ENCODE results near the gene EPSTI1.
"Not testable (repeated sequence)": the region's sequence is repeated elsewhere in the genome, so short reads cannot be mapped to it uniquely, and the experiment has no call there.

Gene EPSTI1

GRCh38 chr13:42873081-42873480, 119.0 kb downstream of the EPSTI1 start:
- no peaks in the 10 kb centered on the region for H3K9me3 ChIP-seq
- no peaks in the 10 kb centered on the region for H3K4me1 ChIP-seq (ENCODE audit: control insufficient read depth in 1 of 2, insufficient read depth in 1 of 2, low read depth in 1 of 2, low read length in 1 of 2)
- no peak overlapping the region for H3K27ac ChIP-seq
- no peak for TF ChIP-seq CTCF (IDR thresholded peaks at IDR 0.05)
- H3K4me3 ChIP-seq (ENCODE audit: low read depth in 1 of 2, low read length in 1 of 2): no peak overlapping the region
- no peaks in the 10 kb centered on the region for H3K27me3 ChIP-seq
- H3K36me3 ChIP-seq: no peaks in the 10 kb centered on the region

- Histone ChIP-seq H3K27me3 (no peaks in the 10 kb centered on the region), H3K9me3 (no peaks in the 10 kb centered on the region), H3K4me1 (ENCODE audit: control insufficient read depth in 1 of 2, insufficient read depth in 1 of 2, low read depth in 1 of 2, low read length in 1 of 2) (no peaks in the 10 kb centered on the region), H3K36me3 (no peaks in the 10 kb centered on the region), H3K27ac (no peak overlapping the region), H3K4me3 (ENCODE audit: low read depth in 1 of 2, low read length in 1 of 2) (no peak overlapping the region)
- TF ChIP-seq CTCF (IDR thresholded peaks at IDR 0.05): no peak
Observed at GRCh38 chr13:42867232-42867631, 124.8 kb downstream of the EPSTI1 start.

- Histone ChIP-seq H3K4me3 (ENCODE audit: low read depth in 1 of 2, low read length in 1 of 2) (no peak overlapping the region), H3K27me3 (no peaks in the 10 kb centered on the region), H3K27ac (no peak overlapping the region), H3K9me3 (no peaks in the 10 kb centered on the region), H3K36me3 (no peaks in the 10 kb centered on the region), H3K4me1 (ENCODE audit: control insufficient read depth in 1 of 2, insufficient read depth in 1 of 2, low read depth in 1 of 2, low read length in 1 of 2) (no peaks in the 10 kb centered on the region)
- TF ChIP-seq CTCF (IDR thresholded peaks at IDR 0.05): no peak
Observed at GRCh38 chr13:42865768-42866102, 126.3 kb downstream of the EPSTI1 start.

GRCh38 chr13:42864952-42865767, 126.9 kb downstream of the EPSTI1 start:
- H3K9me3 ChIP-seq: no peaks in the 10 kb centered on the region
- no peaks in the 10 kb centered on the region for H3K36me3 ChIP-seq
- H3K27me3 ChIP-seq: no peaks in the 10 kb centered on the region
- TF ChIP-seq CTCF (IDR thresholded peaks at IDR 0.05): no peak
- no peaks in the 10 kb centered on the region for H3K4me1 ChIP-seq (ENCODE audit: control insufficient read depth in 1 of 2, insufficient read depth in 1 of 2, low read depth in 1 of 2, low read length in 1 of 2)
- H3K27ac ChIP-seq: no peak overlapping the region
- no peak overlapping the region for H3K4me3 ChIP-seq (ENCODE audit: low read depth in 1 of 2, low read length in 1 of 2)

- not testable (repeated sequence) for H3K27ac ChIP-seq; H3K4me3 ChIP-seq (ENCODE audit: low read depth in 1 of 2, low read length in 1 of 2); H3K36me3 ChIP-seq; H3K9me3 ChIP-seq; H3K27me3 ChIP-seq; H3K4me1 ChIP-seq (ENCODE audit: control insufficient read depth in 1 of 2, insufficient read depth in 1 of 2, low read depth in 1 of 2, low read length in 1 of 2)
Observed at GRCh38 chr13:42862370-42862769, 129.7 kb downstream of the EPSTI1 start.

- Histone ChIP-seq H3K36me3 (no peaks in the 10 kb centered on the region), H3K27ac (no peak overlapping the region), H3K27me3 (no peaks in the 10 kb centered on the region), H3K4me1 (ENCODE audit: control insufficient read depth in 1 of 2, insufficient read depth in 1 of 2, low read depth in 1 of 2, low read length in 1 of 2) (no peaks in the 10 kb centered on the region), H3K4me3 (ENCODE audit: low read depth in 1 of 2, low read length in 1 of 2) (no peak overlapping the region), H3K9me3 (no peaks in the 10 kb centered on the region)
- no peak for TF ChIP-seq CTCF (IDR thresholded peaks at IDR 0.05)
Observed at GRCh38 chr13:42860485-42860884, 131.6 kb downstream of the EPSTI1 start.
